ENCODE results near the gene AUTS2.

- no peak for TF ChIP-seq EZH2phosphoT487 (IDR thresholded peaks at IDR 0.05; ENCODE audit: insufficient read depth, low read depth)
- no peak for TF ChIP-seq EZH2 (IDR thresholded peaks at IDR 0.05; ENCODE audit: insufficient read depth, poor library complexity, severe bottlenecking)
Measured at GRCh38 chr7:69772718-69773436, 174.6 kb downstream of the AUTS2 start.

Measured in GM23248 (cell line).